Ramos (cell line): ENCODE measurements around the gene F2R.
"Not testable (repeated sequence)": the region's sequence is repeated elsewhere in the genome, so short reads cannot be mapped to it uniquely, and the experiment has no call there.

Source experiments
- in situ Hi-C: fragments of 300-500 bp; cut with MboI; formaldehyde crosslinking; loops from one replicate; pipeline ENCODE4 v1.14.3; 2022; ENCODE audit warnings: low sequenced_read_pairs; ENCODE audit not compliant: unreplicated experiment

The F2R gene

GRCh38 chr5:76717222-76718083 is 1.5 kb downstream of the F2R start:
- in situ Hi-C loops = no loop called here

GRCh38 chr5:76718381-76718832 is 2.5 kb downstream of the F2R start:
- in situ Hi-C loops = no loop called here

GRCh38 chr5:76718880-76719279 is 3.0 kb downstream of the F2R start:
- in situ Hi-C loops = no loop called here

- in situ Hi-C loops = no loop called here
These were observed 5.2 kb downstream of the F2R start for GRCh38 chr5:76720988-76721569.

GRCh38 chr5:76723266-76723665 is 7.3 kb downstream of the F2R start:
- in situ Hi-C loops = no loop called here

- in situ Hi-C loops = no loop called here
These were observed 8.0 kb downstream of the F2R start for GRCh38 chr5:76723906-76724305.

GRCh38 chr5:76724871-76725270 is 8.9 kb downstream of the F2R start:
- in situ Hi-C loops = no loop called here

- in situ Hi-C loops = no loop called here
These were observed 13.0 kb downstream of the F2R start for GRCh38 chr5:76728965-76729364.

GRCh38 chr5:76729373-76730290 is 13.7 kb downstream of the F2R start:
- in situ Hi-C loops = no loop called here

- in situ Hi-C loops = no loop called here
These were observed 16.6 kb downstream of the F2R start for GRCh38 chr5:76732405-76733048.

GRCh38 chr5:76733049-76733417 is 17.1 kb downstream of the F2R start:
- in situ Hi-C loops = no loop called here

- in situ Hi-C loops = no loop called here
These were observed 20.0 kb downstream of the F2R start for GRCh38 chr5:76735762-76736545.

- in situ Hi-C loops = no loop called here
These were observed 21.0 kb downstream of the F2R start for GRCh38 chr5:76736679-76737556.

- in situ Hi-C loops = no loop called here
These were observed 21.9 kb downstream of the F2R start for GRCh38 chr5:76737846-76738245.

GRCh38 chr5:76741506-76741905 is 25.6 kb downstream of the F2R start:
- in situ Hi-C loops = not testable (repeated sequence)

- in situ Hi-C loops = no loop called here
These were observed 26.7 kb downstream of the F2R start for GRCh38 chr5:76742583-76742982.

- in situ Hi-C loops = no loop called here
These were observed 28.7 kb downstream of the F2R start for GRCh38 chr5:76744632-76745031.

GRCh38 chr5:76745670-76746069 is 29.7 kb downstream of the F2R start:
- in situ Hi-C loops = no loop called here

GRCh38 chr5:76746677-76747076 is 30.8 kb downstream of the F2R start:
- in situ Hi-C loops = no loop called here
